ENCODE measurements around the gene KRTAP24-1.

KRTAP24-1 gene, protein sequence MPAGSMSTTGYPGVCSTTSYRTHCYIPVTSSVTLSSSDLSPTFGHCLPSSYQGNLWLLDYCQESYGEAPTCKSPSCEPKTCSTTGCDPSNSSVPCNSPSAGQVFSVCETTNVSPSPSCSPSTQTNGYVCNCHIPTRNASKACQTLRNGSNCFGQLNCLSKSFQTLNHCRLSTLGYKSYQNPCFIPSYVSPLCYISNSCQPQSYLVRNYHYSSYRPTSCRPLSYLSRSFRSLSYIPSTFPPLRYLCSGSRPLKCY

DNA sequence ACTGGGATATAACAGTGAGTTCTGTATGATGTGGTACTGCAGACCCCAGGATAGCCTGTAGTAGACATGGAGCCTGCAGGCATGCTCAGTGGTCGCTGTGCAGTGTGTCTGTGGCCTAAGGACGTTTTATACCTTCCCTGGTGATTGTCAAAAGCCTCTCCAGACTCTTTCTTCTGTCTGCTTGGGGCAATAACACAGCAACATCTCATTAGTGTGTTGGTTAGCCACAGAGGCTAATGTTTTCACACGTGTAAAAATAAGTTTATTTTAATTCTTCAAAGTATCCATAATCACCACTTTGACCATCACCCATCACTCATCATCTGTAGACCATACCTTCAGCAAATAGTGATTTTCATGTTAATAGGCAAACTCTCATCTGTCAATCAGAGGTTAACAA, at the start of gene KRTAP24-1:
Gene KRTAP24-1, minus strand, starts transcription at position 101 of the 400 bp plus-strand sequence. Its CDS starts 18 bp downstream, at position 83.
- DNase-seq (ENCODE audit: low read depth, low spot score): no peak

DNA sequence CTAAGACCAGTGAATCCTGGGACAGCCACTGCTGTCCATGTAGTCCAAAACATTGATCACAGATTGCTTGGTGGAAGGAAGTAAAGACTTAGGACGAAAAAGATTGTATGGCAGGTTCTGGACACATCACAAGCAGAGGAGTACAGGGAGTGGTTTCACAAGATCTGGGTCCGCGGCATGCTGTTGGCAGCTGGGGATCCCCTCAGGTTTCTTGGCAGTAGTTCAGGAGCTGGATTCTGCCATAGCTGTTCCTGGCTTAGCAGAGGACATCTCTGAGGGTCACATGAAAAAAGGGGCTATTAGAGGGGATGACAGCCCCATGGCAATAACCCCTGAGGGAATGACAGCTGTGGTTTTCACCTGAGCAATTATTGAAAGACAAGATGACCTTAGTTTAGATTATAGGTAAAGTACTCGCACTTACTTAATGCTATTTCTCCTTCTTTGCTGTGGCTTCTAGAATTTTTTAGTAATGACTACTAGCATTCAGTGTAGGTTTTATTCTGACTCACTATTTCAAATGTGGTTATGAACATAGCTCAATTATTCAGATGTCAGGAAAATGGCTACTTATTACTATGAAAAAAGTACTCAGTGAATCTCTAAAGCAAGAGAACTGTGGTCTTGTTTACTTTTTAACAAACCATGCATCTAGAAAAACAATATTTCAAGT, 46.6 kb upstream of the KRTAP24-1 start:
- DNase-seq (ENCODE audit: low read depth, low spot score): no peak

DNA sequence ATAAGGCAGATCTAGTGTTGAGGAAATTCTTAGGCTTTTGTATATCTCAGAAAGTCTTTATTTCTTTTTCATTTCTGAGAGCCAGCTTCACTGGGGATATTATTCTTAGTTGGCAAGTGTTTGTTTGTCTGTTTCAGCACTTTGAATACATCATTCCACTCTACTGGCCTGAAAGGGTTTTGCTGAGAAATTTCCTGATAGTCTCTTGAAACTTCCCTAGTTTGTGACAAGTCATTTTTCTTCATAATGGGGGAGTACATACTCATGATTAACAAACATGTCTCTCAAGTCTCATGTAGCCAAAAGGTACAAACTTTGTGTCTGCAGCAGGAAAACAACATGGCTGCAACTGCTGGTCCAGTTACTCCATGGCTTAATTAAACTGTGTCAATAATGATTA, 43.6 kb upstream of the KRTAP24-1 start:
- no peak for DNase-seq (ENCODE audit: low read depth, low spot score)

DNA sequence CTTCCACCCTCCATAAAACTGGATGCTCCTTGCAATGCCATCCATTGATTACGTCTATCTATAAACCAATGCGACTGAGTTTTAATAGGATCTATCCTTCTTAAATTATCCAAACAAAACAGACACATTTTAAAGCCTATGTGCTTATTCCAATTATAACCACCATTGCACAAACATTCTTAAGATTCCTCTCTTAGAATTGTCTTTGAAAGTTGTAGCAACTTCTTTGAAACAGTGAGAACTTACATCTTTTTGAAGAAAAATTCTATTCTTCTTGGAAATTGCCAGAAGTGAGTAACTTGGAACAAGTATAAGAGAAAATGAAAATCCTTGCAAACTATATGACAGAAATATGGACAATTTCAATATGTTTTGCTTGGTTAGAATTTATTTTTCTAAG, 37.5 kb upstream of the KRTAP24-1 start, which contains the start of gene KRTAP26-1:
Gene KRTAP26-1, minus strand, starts transcription at position 101 of the 400 bp plus-strand sequence. CDS start 280 bp downstream, outside the sequence.
- DNase-seq (ENCODE audit: low read depth, low spot score): no peak

DNA sequence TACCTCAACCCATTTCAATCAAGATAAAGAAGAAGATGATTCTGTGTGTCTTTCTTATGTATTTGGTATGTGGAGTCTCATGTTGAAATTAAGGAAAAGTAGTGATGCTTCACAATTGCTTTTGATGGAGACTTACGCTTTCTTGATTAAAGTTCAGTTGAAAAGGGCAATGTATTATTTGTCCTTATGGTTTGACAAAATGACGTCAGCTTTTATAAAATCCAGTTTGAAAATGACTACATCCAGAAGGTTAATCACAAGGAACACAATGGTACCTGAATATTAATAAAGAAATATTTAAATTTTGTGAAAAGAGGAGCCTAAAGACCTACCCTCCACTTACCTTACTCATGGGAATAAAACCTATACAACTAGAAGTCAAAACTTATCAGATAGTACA, 33.0 kb upstream of the KRTAP24-1 start:
- no peak for DNase-seq (ENCODE audit: low read depth, low spot score)

DNA sequence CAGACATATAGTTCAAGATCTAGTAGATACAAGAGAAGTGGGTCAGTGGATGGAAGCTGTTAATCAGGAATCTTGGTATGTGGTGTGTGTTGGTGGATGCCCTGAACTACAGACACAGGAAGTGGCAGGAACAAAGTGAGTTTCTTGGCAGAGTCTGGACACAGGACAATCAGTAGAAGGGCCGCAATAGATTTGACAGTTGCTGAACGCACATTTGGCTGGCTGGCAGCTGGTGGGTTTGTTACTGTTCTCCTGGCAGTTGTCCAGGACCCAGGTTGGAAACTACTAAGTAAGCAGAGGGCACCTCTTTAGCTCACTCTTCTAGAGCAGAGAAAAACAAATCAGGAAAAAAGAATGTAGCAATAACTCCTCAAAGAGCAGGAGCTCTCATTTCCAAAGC, 24.1 kb upstream of the KRTAP24-1 start:
- DNase-seq (ENCODE audit: low read depth, low spot score): no peak

DNA sequence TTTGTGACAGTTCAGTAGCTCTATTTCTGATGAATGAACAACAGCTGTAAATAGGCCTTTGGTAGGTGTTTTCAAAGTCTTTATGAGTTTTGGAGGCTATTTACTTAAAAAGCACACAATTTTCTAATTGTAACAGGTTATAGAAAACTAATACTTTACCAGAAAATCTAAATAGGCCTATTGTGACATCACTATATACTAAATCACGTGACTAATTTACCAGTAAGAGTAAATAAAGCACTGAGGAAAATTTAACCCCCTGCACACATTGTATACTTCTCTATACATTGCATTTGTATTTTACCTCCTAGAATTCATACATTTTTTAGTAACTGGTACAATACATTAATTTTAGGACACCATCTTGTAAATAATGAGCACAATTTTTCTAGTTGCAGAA, 22.4 kb upstream of the KRTAP24-1 start:
- no peak for DNase-seq (ENCODE audit: low read depth, low spot score)

DNA sequence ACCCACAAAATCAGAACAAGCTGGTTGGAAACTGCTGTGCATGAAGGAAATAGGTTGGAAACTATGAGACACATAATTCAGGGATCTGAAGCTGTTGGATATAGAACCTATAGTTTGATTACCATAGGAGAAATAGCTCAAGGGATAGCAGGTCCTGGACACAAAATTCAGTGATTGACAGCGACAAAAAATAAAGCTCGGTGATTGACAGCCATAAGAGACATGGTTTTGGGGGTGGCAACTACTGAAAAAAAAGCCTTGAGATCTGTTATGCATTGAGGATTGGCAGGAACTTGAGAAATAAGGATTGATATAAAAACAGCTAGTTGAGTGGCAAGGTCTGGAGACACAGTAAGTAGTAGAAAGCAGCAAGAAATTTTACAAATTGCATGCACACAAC, 6.5 kb upstream of the KRTAP24-1 start, which contains the start of gene KRTAP25-1:
Gene KRTAP25-1, minus strand, starts transcription at position 300 of the 400 bp plus-strand sequence. Its CDS starts 24 bp downstream, at position 276.
- no peak for DNase-seq (ENCODE audit: low read depth, low spot score)

DNA sequence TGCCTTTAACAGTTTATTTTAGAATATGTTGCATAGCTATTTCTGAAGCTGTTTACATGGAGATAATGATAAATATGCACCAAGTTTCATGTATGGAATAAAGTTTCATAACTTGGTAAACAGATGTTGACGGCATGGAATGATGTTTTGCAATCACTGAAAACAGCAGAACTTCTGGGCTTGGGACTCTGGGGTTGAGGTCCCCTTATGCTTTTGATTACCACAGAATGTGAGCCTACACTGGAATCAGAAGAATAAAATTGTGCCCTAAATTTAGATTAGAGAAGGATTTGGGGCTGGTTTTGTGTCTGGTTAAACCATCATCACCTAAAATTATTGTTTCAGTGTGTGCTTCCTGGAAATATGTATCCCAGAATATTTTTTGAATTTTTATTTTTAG, 11.1 kb downstream of the KRTAP24-1 start:
- DNase-seq (ENCODE audit: low read depth, low spot score): no peak

DNA sequence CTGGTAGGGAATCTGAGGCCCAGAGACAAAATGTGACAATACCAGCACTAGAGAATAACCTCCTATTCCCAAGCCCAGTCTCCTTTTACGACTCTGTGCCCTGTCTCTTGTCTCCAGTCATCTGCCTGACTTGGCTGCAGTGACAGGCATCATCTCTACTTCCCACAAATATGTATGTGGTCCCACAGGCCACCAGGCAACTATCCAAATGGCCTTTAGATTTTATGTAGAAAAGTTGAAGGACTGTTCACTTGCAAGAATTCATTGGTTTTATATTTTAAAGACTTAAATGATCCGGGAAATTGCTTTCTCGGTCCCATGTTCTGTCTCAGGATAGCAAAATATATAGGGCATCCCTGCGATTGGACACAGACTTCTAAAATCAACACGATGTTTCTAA, 11.6 kb downstream of the KRTAP24-1 start:
- DNase-seq (ENCODE audit: low read depth, low spot score): no peak

DNA sequence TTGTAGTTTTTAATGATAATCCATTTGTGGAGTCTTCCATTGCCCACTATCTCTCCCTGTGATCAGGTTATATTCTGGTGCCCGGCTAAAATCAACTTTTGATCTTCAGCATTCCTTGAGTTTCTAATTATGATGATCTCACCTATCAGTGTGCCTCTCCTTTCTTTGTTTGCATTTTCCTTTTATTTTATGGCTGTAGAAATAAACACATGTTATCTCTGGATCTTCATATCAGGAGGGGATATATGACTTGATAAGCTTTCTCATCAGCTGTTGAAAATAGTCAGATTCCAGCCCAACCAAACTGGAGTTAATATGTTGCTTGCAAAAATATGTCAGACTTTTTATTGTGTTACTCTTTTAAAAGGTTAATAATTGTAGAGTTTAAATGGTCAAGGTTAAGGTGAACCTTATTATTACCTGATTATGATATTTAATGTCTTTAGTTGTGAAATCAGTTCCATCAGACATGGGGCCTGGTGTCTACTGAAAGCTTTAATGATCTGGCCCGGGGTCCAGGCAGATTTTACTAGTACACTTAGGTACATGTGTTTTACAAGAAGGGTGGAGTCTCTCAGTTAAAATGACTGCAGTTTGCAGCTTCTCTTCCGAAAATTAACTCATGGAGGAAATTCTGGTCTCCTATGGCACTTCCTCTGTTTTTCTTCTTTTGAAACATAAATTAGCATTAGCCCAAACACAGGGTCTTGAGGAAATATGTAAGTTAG, 12.8 kb downstream of the KRTAP24-1 start:
- no peak for DNase-seq (ENCODE audit: low read depth, low spot score)

DNA sequence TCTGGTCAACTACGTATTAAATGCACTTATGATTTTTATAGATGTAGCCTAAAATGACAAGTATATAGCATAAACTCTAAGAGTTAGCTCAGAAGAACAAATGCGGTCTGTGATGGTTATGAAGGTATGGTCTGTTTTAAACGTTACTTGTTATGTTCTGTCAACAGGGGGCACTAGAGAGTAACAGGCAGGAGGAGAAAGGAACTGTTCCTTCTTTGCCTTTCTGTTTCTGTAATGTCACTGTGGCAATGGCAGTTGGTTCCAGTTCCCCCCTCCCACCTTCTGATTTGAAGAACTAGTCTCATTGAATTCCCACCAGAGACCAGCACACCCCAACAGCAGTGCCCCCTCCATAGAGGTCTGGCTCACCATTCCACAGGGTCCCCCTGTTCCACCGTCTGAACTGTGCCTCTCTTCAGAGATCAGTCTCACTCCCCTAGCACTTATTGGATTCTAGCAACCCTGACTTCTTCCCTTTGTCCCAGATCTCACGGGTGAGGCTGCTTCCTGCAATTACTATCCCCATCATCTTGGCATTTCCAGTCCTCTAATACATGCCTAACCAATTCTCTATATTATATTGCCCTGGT, 14.0 kb downstream of the KRTAP24-1 start:
- DNase-seq (ENCODE audit: low read depth, low spot score): no peak

DNA sequence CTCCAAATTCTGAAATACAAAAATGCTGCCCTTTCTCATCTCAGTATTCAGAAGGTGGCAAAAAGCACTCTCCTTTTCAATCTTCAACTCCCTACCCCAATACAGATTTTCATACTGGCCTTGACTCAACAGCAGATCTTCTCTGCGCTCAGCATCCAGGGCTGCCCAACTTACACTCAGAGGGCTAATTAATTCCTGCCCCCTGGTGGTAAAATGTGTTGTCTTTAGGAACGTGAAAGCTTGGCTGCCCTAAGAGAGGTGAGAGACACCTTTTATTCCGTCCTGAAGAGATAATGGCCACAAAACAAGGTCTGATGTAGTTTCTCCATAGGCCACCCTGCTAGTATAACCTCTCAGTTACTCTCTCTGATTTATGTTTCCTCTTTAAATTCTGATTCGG, 25.0 kb downstream of the KRTAP24-1 start:
- DNase-seq (ENCODE audit: low read depth, low spot score): no peak

DNA sequence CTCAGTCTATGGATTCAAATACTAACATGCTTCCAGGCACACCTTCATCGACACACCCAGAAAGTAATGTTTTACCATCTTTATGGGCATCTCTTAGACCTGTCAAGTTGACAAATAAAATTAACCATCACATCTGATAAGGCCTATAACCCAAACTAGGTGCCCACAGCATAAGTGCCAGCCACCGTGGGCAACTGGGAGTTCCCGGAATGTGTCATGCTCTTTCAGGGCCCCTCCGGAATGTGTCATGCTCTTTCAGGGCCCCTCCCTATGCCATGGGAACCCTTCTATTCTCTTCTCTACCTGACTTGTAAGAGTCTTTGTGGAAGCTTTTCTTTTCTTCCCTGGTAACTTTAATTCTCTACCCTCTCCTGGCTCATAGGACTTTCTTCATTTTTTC, 26.6 kb downstream of the KRTAP24-1 start:
- no peak for DNase-seq (ENCODE audit: low read depth, low spot score)

DNA sequence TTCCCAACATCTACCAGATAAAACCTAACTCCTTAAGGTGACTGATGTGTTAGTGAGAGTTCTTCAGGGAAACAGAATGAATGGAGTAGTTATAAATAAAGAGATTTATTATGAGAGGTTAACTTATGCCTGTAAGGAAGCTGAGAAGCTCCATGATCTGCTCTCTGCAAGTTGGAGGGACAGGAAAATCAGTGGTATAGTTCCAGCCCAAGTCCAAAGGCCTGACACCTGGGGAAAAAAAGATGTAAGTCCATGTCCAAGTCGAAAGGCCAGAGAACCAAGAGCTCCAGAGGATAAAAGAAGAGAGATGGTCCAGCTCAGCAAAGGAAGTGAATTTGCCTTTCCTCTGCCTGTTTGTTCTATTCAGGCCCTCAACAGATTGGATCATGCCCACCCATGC, 27.1 kb downstream of the KRTAP24-1 start:
- DNase-seq (ENCODE audit: low read depth, low spot score): no peak

DNA sequence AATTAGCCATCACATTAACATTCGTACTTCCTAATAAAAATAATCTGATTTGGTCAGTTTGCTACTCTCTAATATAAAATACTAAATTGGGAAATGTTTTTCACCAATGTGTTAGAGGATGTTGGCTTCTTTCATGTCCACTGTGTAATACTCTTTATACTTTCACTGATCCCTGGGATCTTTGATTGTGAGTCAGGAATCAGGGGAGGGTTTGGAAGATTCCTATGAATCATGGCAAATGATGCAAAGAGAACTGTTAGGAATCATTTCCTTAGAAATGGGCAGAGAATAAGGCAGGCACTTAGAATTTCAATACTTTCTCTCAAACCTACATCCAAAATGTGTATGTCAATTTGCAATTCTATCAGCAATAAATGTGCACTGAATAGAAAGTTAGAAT, 31.0 kb downstream of the KRTAP24-1 start:
- DNase-seq (ENCODE audit: low read depth, low spot score): no peak

DNA sequence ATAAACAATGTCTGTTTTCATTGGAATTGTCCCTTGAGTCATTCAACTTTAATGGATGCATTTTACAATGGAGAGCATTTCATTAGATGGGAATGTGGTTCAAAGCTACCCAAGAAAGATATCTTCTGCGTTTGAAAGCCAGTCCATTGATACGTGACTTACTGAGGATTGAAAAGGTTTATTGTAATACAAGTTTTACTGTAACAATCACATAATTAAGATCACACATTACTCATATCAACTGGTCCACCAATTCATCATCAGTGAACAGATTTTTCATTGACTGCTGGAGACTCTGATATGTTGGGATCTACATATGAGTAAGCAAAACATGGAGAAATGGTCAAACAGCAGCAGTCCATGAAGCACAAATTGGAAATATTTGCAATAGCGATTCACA, 32.8 kb downstream of the KRTAP24-1 start:
- DNase-seq (ENCODE audit: low read depth, low spot score): no peak

DNA sequence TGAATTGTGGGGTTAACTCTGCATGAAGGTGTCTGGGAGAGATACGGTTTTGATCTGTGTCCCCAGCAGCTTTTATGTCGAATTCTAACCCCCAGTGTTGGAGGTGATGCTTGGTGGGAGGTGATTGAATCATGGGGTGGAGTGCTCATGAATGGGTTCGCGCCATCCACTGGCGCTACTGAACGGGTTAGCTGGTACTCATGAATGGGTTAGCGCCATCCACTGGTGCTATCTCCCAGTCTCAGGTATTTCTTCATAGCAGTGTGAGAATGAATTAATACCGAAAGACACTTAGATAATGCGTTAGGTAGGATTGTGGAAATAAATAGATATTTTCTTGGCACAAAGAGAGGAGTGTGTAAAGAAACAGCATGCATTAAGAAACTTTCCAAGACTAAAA, 33.9 kb downstream of the KRTAP24-1 start:
- no peak for DNase-seq (ENCODE audit: low read depth, low spot score)

DNA sequence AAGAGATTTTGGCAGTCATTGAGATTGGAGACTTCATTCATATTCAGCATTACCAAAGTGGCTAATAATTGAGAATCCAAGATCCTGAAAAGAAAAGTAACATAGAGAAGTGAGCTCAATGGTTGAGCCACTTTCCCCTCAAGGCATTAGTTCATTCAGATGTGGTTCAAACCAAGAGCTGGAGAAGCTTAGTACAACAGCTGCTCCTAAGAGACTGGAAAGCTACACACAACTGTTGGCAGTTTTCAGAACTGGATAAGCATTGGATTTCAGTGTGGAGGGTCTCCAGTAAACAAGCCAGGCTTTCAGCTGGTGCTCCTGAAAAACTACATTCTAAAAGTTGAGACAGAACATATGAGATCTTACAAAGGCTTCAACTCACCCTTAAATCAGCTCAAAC, 37.7 kb downstream of the KRTAP24-1 start:
- no peak for DNase-seq (ENCODE audit: low read depth, low spot score)

DNA sequence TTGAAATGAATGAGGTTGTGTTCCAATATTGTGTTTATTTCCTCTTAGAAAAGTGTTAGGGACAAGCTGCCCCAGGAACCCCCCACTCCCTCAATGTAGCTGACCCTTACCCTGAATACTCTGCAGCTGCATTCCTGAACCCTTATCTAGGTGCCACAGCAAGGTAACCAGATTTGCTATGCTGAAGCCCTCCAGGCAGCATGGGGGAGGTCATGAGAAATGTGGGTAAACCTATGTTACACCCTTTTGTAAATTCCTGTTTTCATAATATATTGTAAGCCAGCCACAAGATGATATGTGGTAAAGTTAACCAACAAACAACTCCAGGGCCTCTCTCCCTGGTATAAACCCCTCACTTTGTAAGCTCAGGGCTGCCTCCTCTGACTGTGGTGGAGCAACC, 39.1 kb downstream of the KRTAP24-1 start:
- no peak for DNase-seq (ENCODE audit: low read depth, low spot score)

DNA sequence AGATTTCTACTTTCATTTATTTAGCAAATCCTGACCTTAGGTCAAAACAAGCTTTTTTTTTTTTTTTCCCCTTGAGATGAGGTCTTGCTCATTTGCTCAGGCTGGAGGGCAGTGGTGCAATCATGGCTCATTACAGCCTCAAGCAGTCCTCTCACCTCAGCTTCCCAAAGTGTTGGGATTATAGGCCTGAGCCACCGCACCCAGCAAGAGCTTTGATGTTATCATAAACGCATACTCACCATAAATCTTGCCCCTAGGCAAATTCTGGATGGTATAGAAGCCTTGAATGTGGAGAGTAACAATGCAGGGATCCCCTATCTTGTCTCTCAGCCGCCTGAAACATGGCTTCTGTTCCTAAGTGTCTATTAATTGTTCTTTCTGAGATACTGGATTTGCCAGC, 42.1 kb downstream of the KRTAP24-1 start:
- no peak for DNase-seq (ENCODE audit: low read depth, low spot score)

DNA sequence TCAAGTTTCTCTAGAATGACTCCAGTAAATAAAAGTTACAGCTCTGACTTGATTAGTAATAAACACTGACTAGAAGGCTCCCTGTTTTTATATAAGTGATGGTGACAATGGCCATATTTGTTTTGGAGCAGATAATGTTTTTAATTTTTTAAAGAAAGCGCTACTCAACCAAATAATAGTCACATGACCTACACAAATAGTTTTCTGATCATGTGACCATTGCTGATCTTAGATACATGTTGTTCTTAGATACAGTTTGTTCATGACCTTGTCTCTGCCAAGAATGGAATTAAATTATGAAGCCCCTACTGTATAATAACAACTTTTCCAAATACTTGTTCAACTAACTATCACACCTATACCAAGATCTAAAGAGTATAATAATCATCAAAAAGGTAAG, 44.6 kb downstream of the KRTAP24-1 start:
- DNase-seq (ENCODE audit: low read depth, low spot score): no peak

Data from smooth muscle cell of the brain vasculature (primary cell).